ENCODE measurements around the gene GRB10.
"Not testable (repeated sequence)": the region's sequence is repeated elsewhere in the genome, so short reads cannot be mapped to it uniquely, and the experiment has no call there.

The GRB10 gene

DNA sequence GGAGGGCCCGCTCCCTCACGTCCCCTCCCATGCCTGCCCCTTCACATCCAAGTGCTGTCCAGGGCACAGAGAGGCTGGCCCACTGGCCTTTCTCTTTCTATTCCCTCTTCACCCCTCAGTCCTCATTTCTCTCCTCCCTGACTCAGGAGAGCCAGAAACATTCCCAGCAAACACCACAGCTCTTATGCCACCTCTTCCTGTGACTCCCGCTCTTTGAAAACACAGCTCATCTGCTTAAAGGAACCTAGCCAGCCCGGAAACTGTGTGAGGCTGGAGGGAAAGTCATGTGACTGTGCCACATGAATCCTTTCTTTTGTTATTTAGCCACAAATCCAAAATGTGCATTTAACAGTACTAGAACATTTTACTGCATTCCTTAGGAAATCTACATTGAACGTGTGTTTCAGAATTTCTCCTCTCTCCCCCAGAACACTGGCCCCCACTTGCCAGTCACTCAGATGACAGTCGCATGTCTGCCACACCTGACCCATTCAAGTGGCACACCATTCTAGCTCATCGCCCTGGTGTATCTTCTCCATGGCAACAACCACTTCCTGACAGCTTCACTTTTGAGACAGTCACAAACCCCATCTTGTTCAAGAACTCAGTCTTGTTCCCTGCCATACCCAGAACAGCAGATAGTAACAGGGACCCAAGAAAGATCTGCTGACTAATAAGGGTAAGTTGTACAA lies 42.8 kb downstream of the GRB10 start:
- DNase-seq, result no peak

DNA sequence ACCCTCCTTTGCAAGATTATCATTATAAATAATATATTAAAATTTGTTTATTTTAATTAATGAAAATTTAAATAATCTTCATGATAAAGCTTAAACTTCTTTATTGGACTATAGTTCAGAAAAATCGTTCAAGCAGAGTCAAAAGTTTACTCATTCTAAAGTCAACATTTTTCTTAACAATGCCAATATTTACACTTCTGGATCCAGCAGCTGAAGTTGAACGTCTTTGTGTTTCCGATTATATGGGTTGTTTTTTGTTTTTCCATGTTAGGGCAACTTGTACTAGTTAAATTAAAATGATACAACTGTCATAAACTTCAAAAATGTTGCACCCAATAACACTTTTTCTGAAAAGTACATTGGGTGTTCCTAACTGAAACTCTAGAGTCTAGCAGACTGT lies 43.8 kb downstream of the GRB10 start:
- DNase-seq, result no peak

DNA sequence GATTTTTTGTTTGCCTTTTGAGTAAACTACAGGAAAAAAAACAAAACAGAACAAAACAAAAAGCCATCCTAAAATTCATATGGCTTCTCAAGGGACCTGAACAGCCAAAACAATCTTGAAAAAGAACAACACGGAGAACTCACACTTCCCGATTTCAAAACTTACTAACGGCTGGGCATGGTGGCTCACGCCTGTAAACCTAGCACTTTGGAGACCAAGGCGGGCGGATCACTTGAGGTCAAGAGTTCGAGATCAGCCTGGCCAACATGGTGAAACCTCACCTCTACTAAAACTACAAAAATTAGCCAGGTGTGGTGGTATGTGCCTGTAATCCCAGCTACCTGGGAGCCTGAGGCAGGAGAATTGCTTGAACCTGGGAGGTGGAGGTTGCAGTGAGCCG lies 46.9 kb downstream of the GRB10 start:
- not testable (repeated sequence) for DNase-seq

DNA sequence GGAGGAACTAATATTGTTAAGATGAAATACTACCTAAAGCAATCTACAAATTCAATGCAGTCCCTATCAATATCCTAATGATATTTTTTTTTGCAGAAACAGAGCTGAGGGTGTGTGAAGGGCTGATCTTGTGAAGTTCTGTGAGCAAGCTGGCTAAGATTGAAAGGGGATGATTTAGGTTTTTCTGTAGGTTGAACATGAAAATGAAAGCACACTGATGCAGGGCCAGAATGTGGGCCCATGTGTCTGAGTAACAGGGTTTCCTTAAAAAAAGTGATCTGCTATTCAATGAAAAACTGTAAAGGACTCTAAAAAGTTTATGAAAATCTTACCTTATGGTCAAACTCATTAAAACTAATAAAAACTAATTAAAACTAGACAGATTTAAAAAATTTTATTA lies 47.4 kb downstream of the GRB10 start:
- DNase-seq, result no peak

DNA sequence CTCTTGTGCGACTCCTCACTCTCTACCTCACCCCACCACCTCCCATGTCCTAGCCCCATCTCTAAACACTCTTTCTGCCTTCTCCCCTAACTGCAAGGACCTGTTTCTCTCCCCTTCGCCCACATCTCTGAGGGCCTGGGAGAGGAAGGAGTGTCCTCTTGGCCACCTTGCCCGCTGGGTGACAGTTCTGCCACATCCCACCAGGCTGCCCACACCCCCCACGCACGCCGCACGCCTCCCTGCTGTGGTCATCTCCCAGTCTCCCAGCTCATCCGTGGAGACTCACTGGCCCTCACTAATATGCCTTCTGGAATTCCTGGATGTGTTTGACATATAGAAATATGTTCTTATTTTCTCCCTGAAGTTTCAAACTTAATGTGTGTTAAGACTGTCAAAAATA lies 48.5 kb downstream of the GRB10 start:
- DNase-seq, result no peak

DNA sequence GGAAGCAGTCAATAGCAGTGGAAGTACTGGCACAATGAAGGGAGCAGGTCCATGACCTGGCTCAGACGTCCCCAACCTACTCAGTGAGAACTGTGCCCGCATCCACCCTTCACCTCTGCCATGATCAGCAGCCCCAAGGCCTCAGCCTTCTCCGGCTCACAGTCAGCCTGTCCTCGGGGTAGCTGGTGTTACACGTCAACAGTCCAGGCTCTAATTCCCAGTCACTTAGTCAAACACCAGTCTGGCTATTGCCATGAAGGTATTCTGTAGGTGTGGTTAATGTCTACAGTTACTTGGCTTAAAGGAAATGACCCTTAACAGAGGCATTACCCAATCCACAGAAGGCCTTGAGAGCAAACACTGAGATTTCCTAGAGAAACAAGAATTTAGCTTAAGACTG lies 49.1 kb downstream of the GRB10 start:
- no peak for DNase-seq

DNA sequence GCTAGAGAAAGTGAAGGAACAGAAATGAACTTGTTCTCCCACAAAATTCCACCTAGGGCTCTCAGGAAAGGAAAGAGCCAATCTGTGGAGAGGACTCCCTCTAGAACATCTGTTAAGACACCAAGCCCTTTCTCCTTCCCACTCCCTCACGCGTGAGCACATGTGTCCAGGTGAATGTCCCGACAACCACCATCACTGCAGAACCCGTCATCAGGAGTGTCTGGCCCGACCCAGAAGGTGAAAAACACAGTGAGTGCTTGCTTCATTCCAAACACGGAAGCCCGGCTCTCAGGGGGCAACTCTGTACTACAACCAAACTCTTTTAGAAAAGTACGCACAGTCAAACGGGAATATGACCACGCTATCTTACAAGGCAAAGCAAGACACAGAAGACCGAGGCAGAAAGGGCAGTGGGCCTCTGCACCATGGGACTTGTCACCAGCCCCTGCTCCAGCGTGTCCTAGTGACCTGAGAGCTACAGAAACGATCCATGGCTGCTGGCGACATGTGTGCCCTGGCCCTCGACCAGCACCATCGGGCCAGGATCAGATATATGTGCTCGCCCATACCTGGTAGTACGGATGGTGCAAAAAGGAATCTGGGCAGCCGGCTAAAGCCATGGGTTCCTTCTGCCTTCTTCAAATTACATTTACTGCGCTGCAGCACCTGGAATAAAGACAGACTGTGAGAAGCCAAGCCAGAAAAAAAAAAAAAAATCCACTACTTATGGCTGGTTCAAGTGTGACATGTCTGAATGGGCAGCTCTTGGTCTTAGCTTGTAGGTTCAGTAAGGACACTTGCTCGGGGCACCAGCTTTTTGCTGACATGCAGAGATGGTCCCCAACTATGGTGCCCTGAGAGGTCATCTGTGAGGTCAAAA lies 50.8 kb downstream of the GRB10 start:
- no peak for DNase-seq

DNA sequence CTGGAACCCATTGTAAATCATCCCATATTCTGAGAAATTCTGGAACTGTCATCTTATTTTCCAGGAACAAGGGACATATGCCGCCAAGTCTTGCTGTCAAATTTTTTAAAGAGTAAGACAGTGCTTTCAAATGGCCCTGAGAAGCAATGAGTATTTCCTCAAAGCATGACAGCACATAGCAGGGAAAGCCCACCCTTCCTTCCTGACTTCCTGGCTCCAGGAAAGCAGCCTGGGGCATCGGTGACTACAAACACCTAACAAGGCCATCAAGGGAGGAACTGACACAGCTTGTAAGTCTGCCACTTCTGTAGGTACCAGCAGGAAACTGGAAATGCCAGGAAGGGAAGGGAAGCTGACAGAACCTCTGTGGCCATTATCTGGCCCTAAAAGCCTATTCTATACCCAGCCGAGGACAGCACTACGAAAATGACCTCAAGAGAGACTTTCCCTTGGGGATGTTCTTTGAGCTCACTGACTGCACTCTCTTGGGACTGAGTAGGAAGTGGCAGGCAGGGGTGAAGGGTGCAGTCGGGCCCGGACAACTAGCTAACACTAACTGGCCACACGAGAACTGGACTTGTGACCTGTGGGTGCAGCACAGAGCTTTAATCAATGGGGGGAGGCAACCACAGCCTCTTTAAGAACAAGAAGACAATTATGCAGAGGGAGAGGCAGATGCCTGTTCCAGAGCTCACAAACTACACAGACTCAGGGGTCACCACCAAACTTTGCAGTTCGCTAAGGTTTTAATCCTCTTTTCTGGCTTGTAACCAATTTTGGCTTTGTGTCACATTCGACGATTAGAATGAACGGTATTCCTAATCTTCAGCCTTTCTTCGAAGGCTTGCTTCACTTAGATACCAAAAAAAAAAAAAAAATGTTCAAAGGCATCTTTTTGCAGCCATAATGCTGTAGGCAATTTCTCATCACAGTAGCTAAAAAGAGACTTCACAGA lies 52.0 kb downstream of the GRB10 start:
- DNase-seq, result no peak

DNA sequence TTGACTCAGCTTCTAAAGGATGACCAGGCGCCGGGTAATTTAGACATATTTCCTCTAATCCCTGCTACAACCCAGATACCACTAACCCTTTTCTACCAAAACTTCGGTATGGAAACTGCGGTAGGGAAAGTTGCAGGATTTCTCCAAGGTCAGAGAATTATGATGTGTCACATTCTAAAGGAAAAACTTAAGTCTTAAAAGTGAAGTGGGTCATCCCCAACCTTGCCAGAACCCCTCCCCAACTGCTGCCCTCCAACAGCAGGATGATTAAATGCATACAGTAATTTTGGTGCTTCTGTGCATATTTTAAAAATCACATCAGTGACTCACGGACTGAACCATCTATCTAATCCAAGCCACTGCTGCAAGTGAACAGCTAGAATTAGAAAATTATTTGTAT lies 52.7 kb downstream of the GRB10 start:
- DNase-seq, result no peak

DNA sequence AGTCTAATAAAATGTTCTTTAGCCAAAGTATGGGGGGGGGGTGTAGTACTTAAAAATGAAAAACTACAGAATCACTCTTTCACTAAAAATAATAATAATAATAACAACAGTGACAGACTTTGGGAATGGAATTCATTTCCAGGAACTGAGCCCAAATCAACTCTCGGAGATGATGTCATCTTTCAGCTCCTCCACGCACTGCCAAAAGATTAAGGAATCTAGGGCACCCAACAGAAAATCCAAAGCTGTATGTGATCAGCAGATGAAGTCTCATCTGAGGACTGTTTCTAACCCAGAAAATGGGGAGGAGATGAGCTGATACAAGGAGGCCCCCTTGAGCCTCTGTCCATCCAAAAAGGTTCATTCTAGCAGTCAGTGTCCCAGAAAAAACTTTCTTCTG lies 54.5 kb downstream of the GRB10 start:
- no peak for DNase-seq

DNA sequence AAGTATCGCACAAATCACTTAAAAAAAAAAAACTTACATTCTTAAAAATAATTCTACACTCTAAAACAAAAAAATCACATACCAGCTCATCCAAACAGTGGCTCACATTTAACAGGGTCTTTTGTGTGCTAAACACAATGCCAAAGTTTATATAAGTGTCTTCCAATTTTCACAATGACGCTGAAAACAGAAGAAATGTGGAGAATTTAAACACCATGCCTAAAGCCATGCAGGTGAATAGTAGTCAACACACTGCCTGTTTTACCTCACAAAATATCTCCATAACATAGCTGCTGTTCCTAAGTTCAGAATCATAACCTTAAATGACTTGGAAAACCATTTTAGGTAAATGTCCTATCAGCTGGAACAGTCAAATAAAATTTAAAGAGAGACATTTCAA lies 55.0 kb downstream of the GRB10 start:
- DNase-seq, result no peak

DNA sequence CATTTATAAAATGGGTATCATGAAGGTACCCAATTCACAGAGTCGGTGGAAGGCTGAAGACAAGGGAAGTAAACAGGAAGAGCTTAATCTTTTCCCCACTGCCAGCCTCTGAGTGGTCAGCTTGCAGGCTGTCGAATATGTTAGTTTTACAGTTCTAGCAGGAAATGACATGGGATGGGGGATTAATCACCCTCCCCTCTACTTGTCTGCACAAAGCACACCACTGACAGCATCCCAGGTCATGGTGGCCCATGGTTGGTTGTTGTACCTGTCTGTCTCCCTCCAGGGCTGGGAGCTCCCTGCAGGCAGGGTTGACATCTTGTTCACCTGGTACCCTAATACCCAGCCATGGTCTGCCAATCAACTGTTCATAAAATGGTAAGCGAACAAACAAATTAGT lies 55.6 kb downstream of the GRB10 start:
- DNase-seq, result no peak

DNA sequence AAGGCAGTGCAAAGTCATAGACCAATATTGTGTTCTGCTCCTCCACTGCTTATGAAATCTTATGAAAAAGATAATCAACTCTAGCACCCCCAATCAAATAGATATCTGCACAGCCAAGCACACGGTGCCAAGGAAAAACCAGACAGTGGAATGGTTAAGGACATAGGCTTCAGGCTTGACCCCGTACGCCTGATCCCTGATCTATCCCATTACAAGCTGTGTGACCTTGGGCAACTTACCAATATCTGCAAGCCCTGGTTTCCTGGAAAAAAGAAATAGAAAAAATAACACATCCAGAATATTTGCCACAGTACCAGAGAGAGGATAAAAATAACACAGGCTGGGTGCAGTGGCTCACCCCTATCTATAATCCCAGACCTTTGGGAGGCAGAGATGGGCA lies 56.9 kb downstream of the GRB10 start:
- DNase-seq, result no peak

DNA sequence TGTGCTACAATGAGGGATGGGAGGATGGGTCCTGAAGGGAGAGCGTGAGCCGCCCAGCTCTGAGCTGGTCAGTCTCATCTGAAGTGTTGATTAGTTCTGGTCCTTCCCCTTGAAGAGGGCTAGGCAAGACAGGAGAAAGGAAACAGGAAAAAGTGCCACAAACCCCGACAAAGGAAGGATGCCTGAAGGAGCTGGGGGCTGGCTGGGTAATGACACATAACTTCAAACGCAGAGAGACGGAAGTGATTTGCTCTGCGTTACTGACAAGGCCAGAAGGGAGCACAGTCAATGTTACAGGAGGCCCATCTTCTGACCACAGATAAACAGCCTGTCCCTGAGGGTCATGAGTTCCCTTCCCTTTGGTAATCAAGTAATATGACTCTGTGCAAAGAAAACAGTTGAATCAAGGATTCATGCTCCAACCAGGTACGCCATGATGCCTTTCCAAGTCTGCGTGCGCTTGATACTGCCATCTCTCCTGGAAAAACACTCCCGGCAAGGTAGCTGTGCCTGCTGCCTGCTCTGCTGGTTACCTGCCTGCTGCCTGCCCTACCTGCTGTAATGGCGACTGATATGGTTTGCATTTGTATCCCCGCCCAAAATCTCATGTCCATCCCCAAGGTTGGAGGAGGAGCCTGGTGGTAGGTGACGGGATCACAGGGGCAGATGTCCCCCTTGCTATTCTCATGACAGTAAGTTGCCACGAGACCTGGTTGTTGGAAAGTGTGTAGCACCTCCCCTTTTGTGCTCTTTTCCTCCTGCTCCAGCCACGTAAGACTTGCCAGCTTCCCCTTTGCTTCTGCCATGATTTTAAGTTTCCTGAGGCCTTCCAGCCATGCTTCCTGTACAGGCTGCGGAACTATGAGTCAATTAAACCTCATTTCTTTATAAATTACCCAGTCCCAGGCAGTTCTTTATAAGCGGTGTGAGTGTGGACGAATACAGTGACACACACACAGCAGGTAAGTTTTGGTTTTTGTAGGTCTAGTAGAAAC lies 57.9 kb downstream of the GRB10 start:
- no peak for DNase-seq

DNA sequence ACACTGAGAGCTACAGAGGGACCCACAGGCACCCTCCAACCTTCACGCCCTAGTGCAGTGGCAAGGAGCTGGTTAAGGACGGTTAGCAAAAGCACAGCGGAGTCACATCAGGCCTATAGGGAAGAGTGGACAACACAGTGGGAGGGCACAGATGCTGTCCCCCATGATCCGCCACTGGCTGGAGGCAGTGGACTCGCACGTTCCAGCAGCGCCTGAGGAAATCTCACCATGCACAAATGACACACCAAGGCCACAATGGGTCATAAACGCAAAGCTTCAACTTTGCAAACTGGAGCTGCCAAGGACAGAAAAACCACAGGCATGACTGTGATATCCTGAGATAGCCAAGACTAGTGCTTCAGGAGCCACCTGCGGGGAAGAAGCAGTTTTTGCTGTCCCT lies 58.8 kb downstream of the GRB10 start:
- no peak for DNase-seq

DNA sequence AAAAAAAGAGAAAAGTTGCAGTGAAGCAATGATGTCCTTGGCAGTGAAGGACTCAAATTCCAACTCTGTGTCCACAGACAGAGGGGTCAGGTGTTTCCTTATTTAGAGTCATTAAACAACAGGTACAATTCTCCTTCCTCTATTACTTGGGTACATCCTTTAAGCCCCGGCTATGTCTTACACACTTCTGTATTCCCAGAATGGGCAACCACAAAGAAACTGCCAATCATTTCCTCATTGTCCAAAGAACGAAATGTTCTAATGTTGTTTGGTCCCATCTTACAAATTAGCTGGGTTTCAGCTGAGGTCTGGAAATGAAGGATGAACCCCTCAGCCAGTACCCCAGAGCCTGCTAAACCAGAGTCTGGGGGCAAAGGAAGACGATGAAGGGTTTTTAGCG lies 59.5 kb downstream of the GRB10 start:
- no peak for DNase-seq

DNA sequence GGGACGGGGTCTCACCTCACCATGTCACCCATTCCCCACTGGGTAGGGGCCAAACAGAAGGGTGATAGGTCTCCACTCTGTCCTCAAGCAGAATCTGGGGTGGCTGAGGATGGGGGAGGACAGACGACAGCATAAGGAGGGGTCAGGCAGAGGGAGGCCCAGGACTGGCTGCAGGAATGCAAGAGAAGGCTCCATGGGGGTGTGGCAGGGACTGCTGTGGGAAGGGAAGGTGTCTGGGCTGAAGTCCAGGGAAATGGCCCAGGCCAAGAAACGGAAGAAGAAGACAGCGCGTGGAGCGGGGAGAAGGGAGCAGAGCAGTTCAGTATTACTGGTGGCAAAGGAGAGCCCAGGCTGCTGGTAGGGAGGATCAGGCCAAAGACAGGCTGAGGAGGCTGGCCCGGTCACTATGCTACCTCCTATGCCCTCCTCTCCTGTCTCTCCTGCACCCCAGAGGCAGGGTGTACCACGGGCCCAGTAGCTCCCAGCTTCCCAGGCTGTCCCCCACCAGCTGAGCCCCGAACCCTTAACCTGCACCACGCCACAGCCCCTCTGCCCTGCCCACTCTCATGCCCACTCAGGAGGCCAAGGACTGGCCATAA lies 60.9 kb downstream of the GRB10 start:
- DNase-seq, result no peak

DNA sequence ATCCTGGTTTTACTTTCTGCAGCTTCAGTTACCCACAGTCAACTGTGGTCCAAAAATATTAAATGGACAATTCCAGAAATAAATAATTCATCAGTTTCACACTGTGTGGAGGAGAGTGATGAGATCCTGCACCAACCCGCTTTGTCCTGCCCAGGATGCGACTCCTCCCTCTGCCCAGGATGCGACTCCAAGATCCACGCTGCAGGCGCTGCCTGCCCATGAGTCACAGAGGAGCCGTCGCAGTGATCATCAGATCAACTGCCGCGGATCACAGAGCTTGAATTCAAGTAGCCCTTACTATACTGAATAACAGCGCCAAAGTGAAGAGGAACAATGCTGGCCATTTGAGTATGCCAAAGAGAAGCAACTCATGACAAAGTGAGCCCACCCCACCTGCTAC lies 61.5 kb downstream of the GRB10 start:
- no peak for DNase-seq

DNA sequence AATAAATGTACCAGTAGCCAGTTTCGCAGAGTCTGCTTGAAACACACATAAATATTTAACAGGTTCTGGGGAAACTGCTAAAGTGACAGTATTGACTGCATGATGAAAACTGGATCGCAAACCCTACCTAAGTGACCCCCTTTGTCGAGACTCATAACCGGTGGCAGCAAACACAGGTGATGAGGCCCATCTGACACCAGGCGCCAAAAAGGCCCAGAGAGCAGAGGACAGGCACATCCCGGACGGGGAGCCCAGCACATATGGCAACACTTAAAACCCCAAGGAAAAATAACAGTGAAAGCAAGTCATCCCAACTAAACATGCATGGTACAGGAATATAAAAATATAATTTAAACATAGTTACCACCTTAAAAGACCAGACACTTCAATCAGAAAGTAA lies 62.4 kb downstream of the GRB10 start:
- no peak for DNase-seq

DNA sequence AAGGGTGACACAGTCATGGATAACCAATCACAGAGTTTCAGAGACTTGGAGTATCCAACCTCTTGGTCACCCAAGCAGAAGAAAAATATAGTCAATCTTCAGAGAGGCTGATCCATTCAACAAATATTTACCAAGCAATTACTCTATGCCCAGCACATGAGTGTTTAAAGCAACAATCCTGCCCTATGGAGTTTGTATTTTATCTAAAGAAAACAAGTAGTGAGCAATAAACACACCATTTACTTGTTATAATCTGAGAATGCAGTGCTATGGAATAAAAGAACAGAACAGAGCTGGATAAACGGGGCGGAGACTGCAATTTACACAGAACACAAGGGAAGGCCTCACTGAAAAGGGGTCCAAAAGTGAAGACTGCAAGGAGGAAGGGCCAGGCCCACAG lies 63.8 kb downstream of the GRB10 start:
- DNase-seq, result no peak

DNA sequence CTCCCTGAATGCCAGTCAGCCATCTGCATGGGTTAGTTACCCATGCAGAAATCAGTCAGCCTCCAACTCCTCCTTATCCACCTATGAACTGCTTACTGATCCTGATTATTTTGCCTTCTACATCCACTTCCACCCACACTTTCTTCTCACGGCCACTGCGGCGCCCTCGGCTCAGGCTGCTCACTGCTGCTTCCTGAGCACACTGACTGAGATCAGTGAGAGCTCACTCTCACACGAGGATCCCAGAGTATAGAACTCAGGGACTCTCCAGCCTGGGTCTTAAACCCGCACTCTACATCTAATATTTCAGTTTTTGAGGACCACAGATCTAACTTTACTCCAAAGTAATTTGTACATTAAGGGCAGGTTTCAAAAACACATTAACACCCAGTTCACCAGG lies 64.4 kb downstream of the GRB10 start:
- DNase-seq, result no peak

DNA sequence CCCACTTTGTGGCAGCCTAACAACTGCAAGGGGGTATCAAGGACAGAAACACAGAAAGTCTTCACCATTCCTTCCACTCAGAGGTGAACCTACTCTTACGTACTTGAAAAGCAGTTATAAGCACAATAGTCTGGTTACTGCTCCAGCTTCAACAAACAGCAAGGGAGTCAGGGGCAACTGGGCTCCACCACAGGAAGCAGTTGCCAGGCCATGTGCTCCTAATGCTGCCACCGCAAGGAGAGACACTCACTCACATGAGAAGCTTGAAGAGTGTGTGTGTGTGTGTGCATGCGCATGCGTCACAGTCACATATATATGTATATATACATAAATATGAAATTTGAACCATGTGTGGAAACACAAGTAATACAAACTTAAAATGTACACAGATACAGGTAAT lies 65.5 kb downstream of the GRB10 start:
- DNase-seq, result no peak

Data from amniotic stem cell (primary cell).